IMR-90 (cell line): ENCODE data around the gene DHX15. TPM values are rescaled to one million over a fixed set of nuclear protein-coding genes. Genes with fewer than 3 reads are reported as not detected.

Experiments
- ATAC-seq: fragments of 200-7000 bp; cut with Tn5 transposase; 2 replicates; pipeline ENCODE4 v1.9.1; 2020; ENCODE audit warnings: low read depth, mild to moderate bottlenecking, moderate library complexity
- BruUV-seq: library from RNA; stranded (reverse); fragments of 400-500 nt; replicated peaks from 2 replicates; lab custom pipeline; 2021; lab: Mats Ljungman, UMichigan
- CTCF ChIA-PET: fragments of 300-600 bp; formaldehyde crosslinking; extraction: SDS; loops from one replicate; lab custom pipeline; 2021; ENCODE audit warnings: antibody characterized with exemption; lab: Yijun Ruan, JAX
- POLR2A ChIA-PET: fragments of 300-600 bp; sonication (Branson Sonifier 250); formaldehyde crosslinking; loops from one replicate; lab custom pipeline; 2022; ENCODE audit warnings: antibody characterized with exemption; ENCODE audit not compliant: unreplicated experiment; lab: Charles Lee
- DNase-seq: peaks from one replicate; pipeline ENCODE4 v3.0.0; 2013
- H2AFZ ChIP-seq: replicated peaks from 2 replicates; pipeline ENCODE3; 2013; ENCODE audit warnings: low read length, mild to moderate bottlenecking; ENCODE audit not compliant: poor library complexity
- H2AK5ac ChIP-seq: 2 replicates; pipeline ENCODE4 v1.6.1; 2013; ENCODE audit warnings: low read depth, low read length, inconsistent platforms
- H2AK9ac ChIP-seq: replicated peaks from 2 replicates; pipeline ENCODE3; 2013; ENCODE audit warnings: mild to moderate bottlenecking, low read depth, low read length, moderate library complexity; ENCODE audit not compliant: poor library complexity
- H2BK120ac ChIP-seq: 2 replicates; pipeline ENCODE4 v1.6.1; 2013; ENCODE audit warnings: low read depth, low read length, inconsistent platforms
- H2BK15ac ChIP-seq: 3 replicates; pipeline ENCODE4 v1.6.1; 2013; ENCODE audit warnings: low read depth, low read length, inconsistent platforms
- H2BK20ac ChIP-seq: 2 replicates; pipeline ENCODE4 v1.6.1; 2013; ENCODE audit warnings: low read depth, mild to moderate bottlenecking, inconsistent platforms, low read length, moderate library complexity
- H2BK5ac ChIP-seq: 2 replicates; pipeline ENCODE4 v1.6.1; 2013; ENCODE audit warnings: mild to moderate bottlenecking, low read depth, low read length, inconsistent platforms; ENCODE audit not compliant: poor library complexity, severe bottlenecking
- H3K14ac ChIP-seq: replicated peaks from 2 replicates; pipeline ENCODE4 v1.6.1; 2013; ENCODE audit warnings: low read depth, low read length, inconsistent platforms
- H3K18ac ChIP-seq: 2 replicates; pipeline ENCODE4 v1.6.1; 2013; ENCODE audit warnings: low read depth, low read length, control low read depth
- H3K23ac ChIP-seq: 2 replicates; pipeline ENCODE4 v1.6.1; 2013; ENCODE audit warnings: low read depth, low read length, inconsistent platforms
- H3K27ac ChIP-seq: 2 replicates; pipeline ENCODE4 v1.5.1; 2013; ENCODE audit warnings: mild to moderate bottlenecking, control low read depth, low read length; ENCODE audit not compliant: insufficient read depth
- H3K27me3 ChIP-seq: 2 replicates; pipeline ENCODE4 v1.6.1; 2013; ENCODE audit warnings: low read length; ENCODE audit not compliant: control insufficient read depth, insufficient read depth
- H3K36me3 ChIP-seq: 2 replicates; pipeline ENCODE4 v1.6.1; 2013; ENCODE audit warnings: low read length, mixed read lengths; ENCODE audit not compliant: control insufficient read depth, insufficient read depth
- H3K4ac ChIP-seq: 2 replicates; pipeline ENCODE4 v1.6.1; 2013; ENCODE audit warnings: low read depth, low read length, inconsistent platforms
- H3K4me1 ChIP-seq: 2 replicates; pipeline ENCODE4 v1.6.1; 2013; ENCODE audit warnings: low read length, mixed read lengths; ENCODE audit not compliant: control insufficient read depth, insufficient read depth
- H3K4me2 ChIP-seq: 2 replicates; pipeline ENCODE4 v1.6.1; 2013; ENCODE audit warnings: low read depth, mild to moderate bottlenecking, control low read depth, low read length, moderate library complexity
- H3K4me3 ChIP-seq: 2 replicates; pipeline ENCODE4 v1.5.1; 2013; ENCODE audit warnings: low read depth, mild to moderate bottlenecking, control low read depth, low read length, moderate library complexity; ENCODE audit not compliant: insufficient read depth
- H3K56ac ChIP-seq: 2 replicates; pipeline ENCODE4 v1.6.1; 2013; ENCODE audit warnings: low read length, inconsistent platforms; ENCODE audit not compliant: insufficient read depth; ENCODE audit errors: extremely low read depth
- H3K79me1 ChIP-seq, 2 experiments: 2 replicates each; pipeline ENCODE4 v1.6.1; 2013; ENCODE audit warnings: low read length in 2 of 2, inconsistent platforms in 1 of 2, low read depth in 1 of 2
- H3K9ac ChIP-seq: 2 replicates; pipeline ENCODE4 v1.6.1; 2013; ENCODE audit warnings: low read depth, low read length, control low read depth
- H3K9me1 ChIP-seq: 2 replicates; pipeline ENCODE4 v1.6.1; 2013; ENCODE audit warnings: low read length, inconsistent platforms; ENCODE audit not compliant: insufficient read depth
- H3K9me3 ChIP-seq: 2 replicates; pipeline ENCODE4 v1.6.1; 2013; ENCODE audit warnings: low read length; ENCODE audit not compliant: control insufficient read depth, insufficient read depth
- H4K20me1 ChIP-seq: 2 replicates; pipeline ENCODE4 v1.6.1; 2013; ENCODE audit warnings: low read length, inconsistent platforms; ENCODE audit not compliant: insufficient read depth
- H4K5ac ChIP-seq: 2 replicates; pipeline ENCODE4 v1.6.1; 2013; ENCODE audit warnings: mild to moderate bottlenecking, low read depth, low read length, control low read depth
- H4K8ac ChIP-seq, 2 experiments: 2 replicates each; pipeline ENCODE4 v1.6.1; 2013; ENCODE audit warnings: low read depth in 2 of 2, low read length in 2 of 2, control low read depth in 1 of 2, inconsistent platforms in 1 of 2
- H4K91ac ChIP-seq: 2 replicates; pipeline ENCODE4 v1.6.1; 2013; ENCODE audit warnings: low read depth, low read length, inconsistent platforms; ENCODE audit not compliant: insufficient read depth
- BHLHE40 ChIP-seq: fragments of 150-350 bp; IDR thresholded peaks from 2 replicates; pipeline ENCODE4 v1.6.1; 2016; ENCODE audit warnings: mild to moderate bottlenecking, low read depth, low read length
- CHD1 ChIP-seq: IDR thresholded peaks from 2 replicates; pipeline ENCODE4 v1.6.1; 2012; ENCODE audit warnings: low read depth, low read length, improper control_type of control experiment
- ELK1 ChIP-seq: fragments of 150-350 bp; IDR thresholded peaks from 2 replicates; pipeline ENCODE4 v1.6.1; 2016; ENCODE audit warnings: low read depth, mild to moderate bottlenecking, low read length, moderate library complexity, borderline replicate concordance
- FOS ChIP-seq: fragments of 150-350 bp; IDR thresholded peaks from 2 replicates; pipeline ENCODE4 v1.6.1; 2016; ENCODE audit warnings: low read depth, low read length
- MAFK ChIP-seq: IDR thresholded peaks from 2 replicates; pipeline ENCODE4 v1.6.1; 2012; ENCODE audit warnings: low read depth, low read length, improper control_type of control experiment
- MAZ ChIP-seq: IDR thresholded peaks from 2 replicates; pipeline ENCODE4 v1.6.1; 2012; ENCODE audit warnings: low read depth, mild to moderate bottlenecking, low read length, improper control_type of control experiment, moderate library complexity, borderline replicate concordance
- MXI1 ChIP-seq: IDR thresholded peaks from 2 replicates; pipeline ENCODE4 v1.6.1; 2012; ENCODE audit warnings: low read depth, mild to moderate bottlenecking, low read length, moderate library complexity, borderline replicate concordance
- POLR2A ChIP-seq: IDR thresholded peaks from 2 replicates; pipeline ENCODE4 v1.6.1; 2012; ENCODE audit warnings: mild to moderate bottlenecking, low read depth, low read length
- RAD21 ChIP-seq: IDR thresholded peaks from 2 replicates; pipeline ENCODE4 v1.6.1; 2012; ENCODE audit warnings: low read length, improper control_type of control experiment
- RFX5 ChIP-seq: IDR thresholded peaks from 2 replicates; pipeline ENCODE4 v1.8.0; 2012; ENCODE audit warnings: low read depth, mild to moderate bottlenecking, low read length, moderate library complexity
- SMC3 ChIP-seq: fragments of 150-350 bp; IDR thresholded peaks from 2 replicates; pipeline ENCODE4 v1.6.1; 2016; ENCODE audit warnings: low read depth, mild to moderate bottlenecking, antibody characterized with exemption, low read length, moderate library complexity
- WGBS, 2 experiments: methylation state at CpG; one replicate each; pipeline versions ENCODE4 v1.1.5 to v1.1.7; 2013; ENCODE audit warnings: missing lambda C conversion rate in 2 of 2; ENCODE audit not compliant: insufficient read length in 1 of 2; ENCODE audit errors: extremely low coverage in 2 of 2; 5-methylcytosine and 5-hydroxymethylcytosine counted together
- dilution Hi-C: fragments of 300-500 bp; cut with HindIII; formaldehyde crosslinking; loops from one replicate; pipeline ENCODE4 v1.14.3; 2018; ENCODE audit warnings: low sequenced_read_pairs; ENCODE audit not compliant: unreplicated experiment
- in situ Hi-C: fragments of 300-500 bp; cut with MboI; formaldehyde crosslinking; loops from 3 replicates; pipeline ENCODE4 v1.14.3; 2019; ENCODE audit warnings: low sequenced_read_pairs, inconsistent platforms, mixed read lengths
- intact Hi-C: fragments of 100-400 bp; cut with micrococcal nuclease; formaldehyde crosslinking; loops from 2 replicates; pipeline ENCODE4 v1.10.0; 2022
- polyA plus RNA-seq, 3 experiments: library from polyadenylated mRNA; depleted of rRNA; stranded (reverse); fragments of >200 nt; gene quantifications; 2 replicates each; pipeline ENCODE4 v1.2.3, GENCODE V29; 2012; ENCODE audit warnings: low replicate concordance in 1 of 3
- total RNA-seq: library from RNA; depleted of rRNA; stranded (reverse); fragments of >200 nt; gene quantifications from 2 replicates; pipeline ENCODE4 v1.2.3, GENCODE V29; 2012
- TF ChIP-seq, protein P1 (sequence below): conservative IDR thresholded peaks from 2 replicates; pipeline ENCODE4 v1.5.1; 2012; ENCODE audit warnings: mild to moderate bottlenecking, low read depth, low read length, improper control_type of control experiment

Gene DHX15
- total and polyA plus RNA-seq, 2 of the 4 experiments (the other 2 are of a cell fraction): 97.9 to 172 TPM

GRCh38 chr4:24529555-24529954 is 54.8 kb downstream of the DHX15 start:
- ATAC-seq (no peak), DNase-seq (no peak)
- H3K18ac ChIP-seq: no peak overlapping the region
- dilution Hi-C loops: no loop called here
- no peak overlapping the region for H4K91ac ChIP-seq
- no peak overlapping the region for H2AK5ac ChIP-seq
- H3K27ac ChIP-seq: no peak overlapping the region
- no peak overlapping the region for H4K5ac ChIP-seq
- no peak overlapping the region for H2BK15ac ChIP-seq
- no peak overlapping the region for H3K56ac ChIP-seq
- no peaks in the 10 kb centered on the region for H3K9me1 ChIP-seq
- no peak overlapping the region for H4K8ac ChIP-seq
- no peak overlapping the region for H3K14ac ChIP-seq
- no peak overlapping the region for H2BK120ac ChIP-seq
- H3K4me2 ChIP-seq: no peak overlapping the region
- peaks cover 3% of the 10 kb centered on the region; the same call in 1 of the 2 replicates for H3K4me1 ChIP-seq
- H4K20me1 ChIP-seq: peaks cover 17% of the 10 kb centered on the region
- no CpG with 5 or more reads among the region's 2 CpGs for WGBS, 2 experiments
- peaks cover 14% of the 10 kb centered on the region for H3K36me3 ChIP-seq
- H2AFZ ChIP-seq: no peak overlapping the region
- no peak overlapping the region for H3K4ac ChIP-seq
- peaks cover 6 to 47% of the 10 kb centered on the region in 2 experiments; a peak in 3 of 4 replicates for H3K79me1 ChIP-seq
- no peak overlapping the region for H3K4me3 ChIP-seq
- no peak overlapping the region for H3K23ac ChIP-seq
- no TSS peak for BruUV-seq
- intact Hi-C loops: no loop called here
- CTCF ChIA-PET: no interaction called here
- no peak for TF ChIP-seq RAD21
- no peak for TF ChIP-seq FOS
- no peak for TF ChIP-seq MAFK
- TF ChIP-seq MXI1: no peak
- TF ChIP-seq, protein P1, sequence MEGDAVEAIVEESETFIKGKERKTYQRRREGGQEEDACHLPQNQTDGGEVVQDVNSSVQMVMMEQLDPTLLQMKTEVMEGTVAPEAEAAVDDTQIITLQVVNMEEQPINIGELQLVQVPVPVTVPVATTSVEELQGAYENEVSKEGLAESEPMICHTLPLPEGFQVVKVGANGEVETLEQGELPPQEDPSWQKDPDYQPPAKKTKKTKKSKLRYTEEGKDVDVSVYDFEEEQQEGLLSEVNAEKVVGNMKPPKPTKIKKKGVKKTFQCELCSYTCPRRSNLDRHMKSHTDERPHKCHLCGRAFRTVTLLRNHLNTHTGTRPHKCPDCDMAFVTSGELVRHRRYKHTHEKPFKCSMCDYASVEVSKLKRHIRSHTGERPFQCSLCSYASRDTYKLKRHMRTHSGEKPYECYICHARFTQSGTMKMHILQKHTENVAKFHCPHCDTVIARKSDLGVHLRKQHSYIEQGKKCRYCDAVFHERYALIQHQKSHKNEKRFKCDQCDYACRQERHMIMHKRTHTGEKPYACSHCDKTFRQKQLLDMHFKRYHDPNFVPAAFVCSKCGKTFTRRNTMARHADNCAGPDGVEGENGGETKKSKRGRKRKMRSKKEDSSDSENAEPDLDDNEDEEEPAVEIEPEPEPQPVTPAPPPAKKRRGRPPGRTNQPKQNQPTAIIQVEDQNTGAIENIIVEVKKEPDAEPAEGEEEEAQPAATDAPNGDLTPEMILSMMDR: no peak
- no peak for TF ChIP-seq BHLHE40
- TF ChIP-seq RFX5: no peak
- no peak for TF ChIP-seq SMC3
- no peak for TF ChIP-seq ELK1
- TF ChIP-seq CHD1: no peak
- TF ChIP-seq MAZ: no peak
- no peak for TF ChIP-seq POLR2A
- in situ Hi-C loops: no loop called here
- no peaks in the 10 kb centered on the region for H3K27me3 ChIP-seq
- POLR2A ChIA-PET: no interaction called here
- no peak overlapping the region for H2AK9ac ChIP-seq
- H2BK5ac ChIP-seq: no peak overlapping the region
- no peak overlapping the region for H3K9ac ChIP-seq
- no peak overlapping the region for H2BK20ac ChIP-seq
- no peaks in the 10 kb centered on the region for H3K9me3 ChIP-seq
